ENCODE results near the gene ZNF771. TPM values are rescaled to one million over a fixed set of nuclear protein-coding genes. Genes with fewer than 3 reads are reported as not detected.
"Not testable (repeated sequence)": the region's sequence is repeated elsewhere in the genome, so short reads cannot be mapped to it uniquely, and the experiment has no call there.

Gene ZNF771
- total RNA-seq, 1 experiment from 2014 or later, result 31.6 TPM

DNA sequence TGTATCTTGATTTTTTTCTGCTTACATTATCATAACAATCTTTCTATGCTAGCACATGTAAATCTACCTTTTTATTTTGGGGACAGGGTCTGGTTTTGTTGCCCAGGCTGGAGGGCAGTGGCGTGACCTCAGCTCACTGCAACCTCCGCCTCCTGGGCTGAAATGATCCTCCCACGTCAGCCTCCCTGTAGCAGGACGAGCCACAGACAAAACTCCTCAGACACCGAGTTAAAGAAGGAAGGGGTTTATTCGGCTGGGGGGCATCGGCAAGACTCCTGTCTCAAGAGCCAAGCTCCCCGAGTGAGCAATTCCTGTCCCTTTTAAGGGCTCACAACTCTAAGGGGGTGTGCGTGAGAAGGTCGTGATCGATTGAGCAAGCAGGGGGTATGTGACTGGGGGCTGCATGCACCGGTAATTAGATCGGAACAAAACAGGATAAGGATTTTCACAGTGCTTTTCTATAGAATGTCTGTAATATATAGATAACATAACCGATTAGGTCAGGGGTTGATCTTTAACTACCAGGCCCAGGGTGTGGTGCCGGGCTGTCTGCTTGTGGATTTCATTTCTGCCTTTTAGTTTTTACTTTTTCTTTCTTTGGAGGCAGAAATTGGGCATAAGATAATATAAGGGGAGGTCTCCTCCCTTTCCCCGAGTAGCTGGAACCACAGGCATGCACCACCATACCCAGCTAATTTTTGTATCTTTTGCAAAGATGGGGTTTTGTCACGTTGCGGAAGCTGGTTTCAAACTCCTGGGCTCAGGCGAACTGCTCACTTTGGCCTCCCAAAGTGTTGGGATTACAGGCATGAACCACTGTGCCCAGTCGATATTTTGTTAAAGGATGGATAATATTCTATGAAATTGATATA lies 45.5 kb downstream of the ZNF771 start:
- DNase-seq (ENCODE audit: low spot score); in situ Hi-C loops (cut with HindIII; ENCODE audit: low sequenced_read_pairs): not testable (repeated sequence)

DNA sequence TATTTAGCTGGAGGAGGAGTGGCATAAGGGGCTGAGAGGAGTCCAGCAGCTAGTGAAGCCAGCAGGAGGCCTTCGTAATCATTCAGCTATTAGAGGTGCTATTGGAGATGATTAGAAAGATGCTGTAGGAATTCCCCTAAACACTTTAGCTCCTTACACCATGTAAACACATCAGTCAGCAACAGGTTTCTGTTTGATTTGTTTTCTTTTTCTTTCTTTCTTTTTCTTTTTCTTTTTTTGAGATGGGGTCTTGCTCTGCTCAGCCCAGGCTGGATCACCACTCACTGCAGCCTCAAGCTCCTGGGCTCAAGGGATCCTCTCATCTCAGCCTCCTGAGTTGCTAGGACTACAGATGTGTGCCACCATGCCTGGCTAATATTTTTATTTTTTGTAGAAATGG lies 48.9 kb downstream of the ZNF771 start:
- in situ Hi-C loops (cut with HindIII; ENCODE audit: low sequenced_read_pairs), result no loop called here
- DNase-seq (ENCODE audit: low spot score), result no peak

DNA sequence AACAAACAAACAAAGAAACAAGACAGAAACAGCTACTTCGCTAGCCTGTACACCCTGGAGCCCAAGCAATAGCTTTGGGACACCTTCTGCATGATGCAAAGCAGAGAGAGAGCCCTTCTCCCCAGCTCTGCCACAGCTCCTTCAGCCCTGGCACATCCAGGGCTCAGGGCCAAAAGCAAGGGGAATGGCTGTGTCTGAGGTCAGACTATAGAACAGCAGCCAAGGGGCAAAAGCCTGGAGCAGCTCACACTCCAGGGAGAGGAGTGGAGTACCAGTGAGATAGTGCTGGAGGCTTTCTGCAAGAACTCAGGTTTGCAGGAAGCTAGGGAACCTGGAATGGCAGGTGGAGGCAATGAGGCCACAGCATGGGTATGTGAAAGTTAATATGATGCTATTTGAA lies 49.9 kb downstream of the ZNF771 start:
- in situ Hi-C loops (cut with HindIII; ENCODE audit: low sequenced_read_pairs), result no loop called here
- no peak for DNase-seq (ENCODE audit: low spot score)

DNA sequence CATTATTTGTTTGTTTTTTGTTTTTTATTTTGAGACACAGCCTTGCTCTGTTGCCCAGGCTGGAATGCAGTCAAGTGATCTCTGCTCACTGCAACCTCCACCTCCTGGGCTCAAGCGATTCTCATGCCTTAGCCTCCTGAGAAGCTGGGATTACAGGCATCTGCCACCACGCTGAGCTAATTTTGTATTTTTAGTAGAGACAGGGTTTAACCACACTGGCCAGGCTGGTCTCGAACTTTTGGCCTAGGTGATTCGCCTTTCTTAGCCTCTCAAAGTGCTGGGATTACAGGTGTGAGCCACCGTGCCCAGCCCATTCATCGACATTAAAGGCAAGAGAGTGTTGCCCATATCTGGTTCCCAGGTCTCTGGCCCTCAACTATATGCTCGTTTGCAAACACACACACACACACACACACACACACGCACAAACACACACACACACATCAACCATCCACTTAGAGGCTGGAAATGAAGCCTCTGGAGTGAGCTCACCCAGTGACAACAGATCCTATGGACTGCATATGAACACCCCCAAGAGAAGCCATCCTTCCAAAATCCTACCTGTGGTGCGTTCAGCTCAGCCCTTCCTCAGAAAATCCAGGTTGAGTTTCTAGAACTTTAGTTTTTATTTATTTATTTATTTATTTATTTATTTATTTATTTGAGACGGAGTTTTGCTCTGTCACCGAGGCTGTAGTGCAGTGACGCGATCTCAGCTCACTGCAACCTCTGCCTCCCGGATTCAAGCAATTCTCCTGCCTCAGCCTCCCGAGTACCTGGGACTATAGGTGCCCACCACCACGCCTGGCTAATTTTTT lies 50.5 kb downstream of the ZNF771 start:
- in situ Hi-C loops (cut with HindIII; ENCODE audit: low sequenced_read_pairs), result no loop called here
- no peak for DNase-seq (ENCODE audit: low spot score)

DNA sequence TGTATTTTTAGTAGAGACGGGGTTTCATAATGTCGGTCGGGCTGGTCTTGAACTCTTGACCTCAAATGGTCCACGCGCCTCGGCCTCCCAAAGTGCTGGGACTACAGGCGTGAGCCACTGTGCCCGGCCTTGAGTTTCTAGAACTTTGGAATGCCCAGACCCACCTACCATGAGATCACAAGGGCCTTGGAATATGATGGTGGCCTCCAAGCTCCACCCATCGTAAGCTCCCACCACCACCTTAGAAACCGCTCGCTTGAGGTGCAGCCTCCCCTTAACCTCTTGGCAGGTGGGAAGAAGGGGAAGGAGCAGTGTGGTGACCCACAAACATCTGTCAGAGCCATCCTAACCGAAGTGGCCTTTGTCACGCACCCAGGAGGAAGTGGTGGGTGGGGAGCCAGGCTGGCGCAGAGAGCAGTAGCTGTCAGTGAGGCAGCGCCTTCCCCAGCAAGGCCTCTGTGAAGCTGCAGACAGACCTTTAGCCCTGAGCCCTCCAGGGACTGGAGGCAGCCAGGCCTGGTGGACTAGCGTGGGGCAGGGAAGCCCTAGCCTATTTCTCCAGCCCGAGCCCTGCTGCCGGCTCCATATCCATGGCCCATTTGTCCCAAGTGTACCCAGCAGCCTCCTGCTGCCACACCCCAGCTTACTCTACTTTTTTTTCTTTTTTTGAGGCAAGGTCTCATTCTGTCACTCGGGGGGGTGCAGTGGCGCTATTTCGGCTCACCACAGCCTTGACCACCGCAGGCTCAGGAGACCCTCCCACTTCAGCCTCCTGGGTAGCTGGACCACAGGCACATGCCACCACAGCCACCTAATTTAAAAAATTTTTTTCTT lies 51.4 kb downstream of the ZNF771 start:
- DNase-seq (ENCODE audit: low spot score), result no peak
- in situ Hi-C loops (cut with HindIII; ENCODE audit: low sequenced_read_pairs), result no loop called here

DNA sequence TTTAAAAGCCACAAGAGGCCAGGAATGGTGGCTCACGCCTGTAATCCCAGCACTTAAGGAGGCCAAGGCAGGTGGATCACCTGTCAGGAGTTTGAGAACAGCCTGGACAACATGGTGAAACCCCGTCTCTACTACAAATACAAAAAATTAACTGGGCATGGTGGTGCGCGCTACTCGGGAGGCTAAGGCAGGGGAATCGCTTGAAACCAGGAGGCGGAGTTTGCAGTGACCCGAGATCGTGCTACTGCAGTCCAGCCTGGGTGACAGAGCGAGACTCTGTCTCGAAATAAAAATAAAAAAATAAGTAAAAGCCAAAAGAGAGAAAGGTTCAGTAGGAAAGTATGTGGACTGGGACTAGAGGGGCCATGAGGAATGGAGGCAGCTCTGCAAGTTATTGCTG lies 52.0 kb downstream of the ZNF771 start:
- no peak for DNase-seq (ENCODE audit: low spot score)
- in situ Hi-C loops (cut with HindIII; ENCODE audit: low sequenced_read_pairs), result no loop called here

DNA sequence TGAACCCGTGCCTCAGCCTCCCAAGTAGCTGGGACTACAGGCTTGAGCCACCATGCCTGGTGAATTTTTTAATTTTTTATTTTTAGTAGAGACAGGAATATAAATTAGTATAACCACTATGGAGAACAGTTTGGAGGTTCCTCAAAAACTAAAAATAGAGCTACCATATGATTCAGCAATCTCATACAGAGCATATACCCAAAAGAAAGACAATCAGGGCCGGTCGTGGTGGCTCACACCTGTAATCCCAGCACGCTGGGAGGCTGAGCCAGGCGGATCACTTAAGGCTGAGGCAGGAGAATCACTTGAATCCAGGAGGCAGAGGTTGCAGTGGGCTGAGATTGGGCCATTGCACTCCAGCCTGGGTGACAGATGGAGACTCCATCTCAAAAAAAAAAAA lies 54.0 kb downstream of the ZNF771 start:
- DNase-seq (ENCODE audit: low spot score); in situ Hi-C loops (cut with HindIII; ENCODE audit: low sequenced_read_pairs): not testable (repeated sequence)

DNA sequence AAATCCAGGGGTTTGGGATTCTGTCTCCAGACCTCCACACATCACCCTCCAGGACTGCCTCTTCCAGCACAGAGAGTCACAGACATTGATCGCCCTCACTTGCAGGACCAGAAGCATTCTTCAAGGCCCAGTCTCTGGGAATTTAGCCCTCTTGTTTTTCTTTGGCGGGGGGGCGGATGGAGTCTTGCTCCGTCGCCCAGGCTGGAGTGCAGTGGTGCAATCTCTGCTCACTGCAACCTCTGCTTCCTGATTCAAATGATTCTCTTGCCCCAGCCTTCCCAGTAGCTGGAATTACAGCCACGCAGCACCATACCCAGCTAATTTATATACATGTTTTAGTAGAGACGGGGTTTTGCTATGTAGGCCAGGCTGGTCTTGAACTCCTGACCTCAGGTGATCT lies 56.7 kb downstream of the ZNF771 start:
- in situ Hi-C loops (cut with HindIII; ENCODE audit: low sequenced_read_pairs), result no loop called here
- no peak for DNase-seq (ENCODE audit: low spot score)

Other genes with a start within 250 kb of the ZNF771 start
- 35.9 and 41.8 TPM in 2 replicates for gene CORO1A, start 224.0 kb upstream of the ZNF771 start, total RNA-seq (2014; rRNA removed; shearing (Covaris generic))
- 39.0 and 103 TPM in 2 replicates for gene BOLA2B, start 213.9 kb upstream of the ZNF771 start, total RNA-seq (2014; rRNA removed; shearing (Covaris generic))
- 57.9 and 108 TPM in 2 replicates for gene SLX1A, start 213.7 kb upstream of the ZNF771 start, total RNA-seq (2014; rRNA removed; shearing (Covaris generic))
- gene SULT1A3, start 208.4 kb upstream of the ZNF771 start, total RNA-seq (2014; rRNA removed; shearing (Covaris generic)), result 0.75 and 7.5 TPM in 2 replicates
- 0.68 TPM in 1 of 2 replicates, not detected in the other for gene NPIPB13, start 159.1 kb upstream of the ZNF771 start, total RNA-seq (2014; rRNA removed; shearing (Covaris generic))
- 82.4 and 84.3 TPM in 2 replicates for gene CD2BP2, start 52.3 kb upstream of the ZNF771 start, total RNA-seq (2014; rRNA removed; shearing (Covaris generic))
- 43.3 and 59.8 TPM in 2 replicates for gene TBC1D10B, start 37.1 kb upstream of the ZNF771 start, total RNA-seq (2014; rRNA removed; shearing (Covaris generic))
- gene MYL11, start 32.8 kb upstream of the ZNF771 start, total RNA-seq (2014; rRNA removed; shearing (Covaris generic)), result 0.58 TPM in 1 of 2 replicates, not detected in the other
- gene SEPTIN1, start 25.0 kb upstream of the ZNF771 start, total RNA-seq (2014; rRNA removed; shearing (Covaris generic)), result 0.10 and 0.86 TPM in 2 replicates
- 30.4 and 41.8 TPM in 2 replicates for gene ZNF48, start 12.2 kb upstream of the ZNF771 start, total RNA-seq (2014; rRNA removed; shearing (Covaris generic))
- gene DCTPP1, start 22.4 kb downstream of the ZNF771 start, total RNA-seq (2014; rRNA removed; shearing (Covaris generic)), result 92.0 and 127 TPM in 2 replicates
- gene SEPHS2, start 38.3 kb downstream of the ZNF771 start, total RNA-seq (2014; rRNA removed; shearing (Covaris generic)), result 64.0 and 83.6 TPM in 2 replicates
- gene ITGAL, start 65.1 kb downstream of the ZNF771 start, total RNA-seq (2014; rRNA removed; shearing (Covaris generic)), result not detected in 2 replicates
- gene ZNF768, start 119.0 kb downstream of the ZNF771 start, total RNA-seq (2014; rRNA removed; shearing (Covaris generic)), result 96.8 and 108 TPM in 2 replicates
- 0.12 TPM in 1 of 2 replicates, not detected in the other for gene ZNF747, start 127.3 kb downstream of the ZNF771 start, total RNA-seq (2014; rRNA removed; shearing (Covaris generic))
- gene ZNF764, start 150.8 kb downstream of the ZNF771 start, total RNA-seq (2014; rRNA removed; shearing (Covaris generic)), result 5.3 and 9.5 TPM in 2 replicates
- gene ZNF688, start 164.1 kb downstream of the ZNF771 start, total RNA-seq (2014; rRNA removed; shearing (Covaris generic)), result 6.9 and 10.2 TPM in 2 replicates
- gene ZNF785, start 178.1 kb downstream of the ZNF771 start, total RNA-seq (2014; rRNA removed; shearing (Covaris generic)), result not detected in 2 replicates
- 10.8 and 10.9 TPM in 2 replicates for gene ZNF689, start 202.8 kb downstream of the ZNF771 start, total RNA-seq (2014; rRNA removed; shearing (Covaris generic))
- 2.4 and 5.4 TPM in 2 replicates for gene PRR14, start 243.4 kb downstream of the ZNF771 start, total RNA-seq (2014; rRNA removed; shearing (Covaris generic))